HL-60 (cell line): ENCODE data around the gene TRNP1.

ENCODE experiments used
- GABPA ChIP-seq: IDR thresholded peaks from 2 replicates; pipeline ENCODE4 v1.6.1; 2012; ENCODE audit warnings: low read depth
- POLR2AphosphoS5 ChIP-seq: IDR thresholded peaks from 2 replicates; pipeline ENCODE4 v1.6.1; 2012; ENCODE audit warnings: low read depth
- REST ChIP-seq: IDR thresholded peaks from 2 replicates; pipeline ENCODE4 v1.6.1; 2012; ENCODE audit warnings: low read depth; ENCODE audit not compliant: insufficient replicate concordance
- SPI1 ChIP-seq: IDR thresholded peaks from 2 replicates; pipeline ENCODE4 v1.6.1; 2012; ENCODE audit warnings: low read depth, mild to moderate bottlenecking, borderline replicate concordance
- TF ChIP-seq, protein P1 (sequence below): IDR thresholded peaks from one replicate; pipeline ENCODE4 v1.5.1; 2011; ENCODE audit warnings: low read length, control low read depth, inconsistent platforms; ENCODE audit not compliant: insufficient read depth

- TF ChIP-seq, protein P1, sequence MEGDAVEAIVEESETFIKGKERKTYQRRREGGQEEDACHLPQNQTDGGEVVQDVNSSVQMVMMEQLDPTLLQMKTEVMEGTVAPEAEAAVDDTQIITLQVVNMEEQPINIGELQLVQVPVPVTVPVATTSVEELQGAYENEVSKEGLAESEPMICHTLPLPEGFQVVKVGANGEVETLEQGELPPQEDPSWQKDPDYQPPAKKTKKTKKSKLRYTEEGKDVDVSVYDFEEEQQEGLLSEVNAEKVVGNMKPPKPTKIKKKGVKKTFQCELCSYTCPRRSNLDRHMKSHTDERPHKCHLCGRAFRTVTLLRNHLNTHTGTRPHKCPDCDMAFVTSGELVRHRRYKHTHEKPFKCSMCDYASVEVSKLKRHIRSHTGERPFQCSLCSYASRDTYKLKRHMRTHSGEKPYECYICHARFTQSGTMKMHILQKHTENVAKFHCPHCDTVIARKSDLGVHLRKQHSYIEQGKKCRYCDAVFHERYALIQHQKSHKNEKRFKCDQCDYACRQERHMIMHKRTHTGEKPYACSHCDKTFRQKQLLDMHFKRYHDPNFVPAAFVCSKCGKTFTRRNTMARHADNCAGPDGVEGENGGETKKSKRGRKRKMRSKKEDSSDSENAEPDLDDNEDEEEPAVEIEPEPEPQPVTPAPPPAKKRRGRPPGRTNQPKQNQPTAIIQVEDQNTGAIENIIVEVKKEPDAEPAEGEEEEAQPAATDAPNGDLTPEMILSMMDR = no peak
- no peak for TF ChIP-seq GABPA
- TF ChIP-seq REST = no peak
- TF ChIP-seq POLR2AphosphoS5 = no peak
- no peak for TF ChIP-seq SPI1
Measured at GRCh38 chr1:26972390-26972789, 21.1 kb upstream of the TRNP1 start.
